AG09319 (cell line): ENCODE results near the gene SLC4A7.
A peak's percentile ranks its signal among the peaks of the same experiment; 100 is the strongest.
"Not testable (repeated sequence)": the region's sequence is repeated elsewhere in the genome, so short reads cannot be mapped to it uniquely, and the experiment has no call there.

Experiments used
- DNase-seq: peaks from one replicate; pipeline ENCODE4 v3.0.0-alpha.2; 2010; ENCODE audit warnings: low read depth; ENCODE audit errors: extremely low read depth
- CTCF ChIP-seq: IDR thresholded peaks from 2 replicates; pipeline ENCODE4 v1.5.1; 2011; ENCODE audit warnings: low read depth, mild to moderate bottlenecking, inconsistent platforms, low read length, moderate library complexity

SLC4A7 gene

GRCh38 chr3:27333843-27334242 lies 150.3 kb downstream of the SLC4A7 start:
- no peak for DNase-seq
- TF ChIP-seq CTCF: no peak

DNA sequence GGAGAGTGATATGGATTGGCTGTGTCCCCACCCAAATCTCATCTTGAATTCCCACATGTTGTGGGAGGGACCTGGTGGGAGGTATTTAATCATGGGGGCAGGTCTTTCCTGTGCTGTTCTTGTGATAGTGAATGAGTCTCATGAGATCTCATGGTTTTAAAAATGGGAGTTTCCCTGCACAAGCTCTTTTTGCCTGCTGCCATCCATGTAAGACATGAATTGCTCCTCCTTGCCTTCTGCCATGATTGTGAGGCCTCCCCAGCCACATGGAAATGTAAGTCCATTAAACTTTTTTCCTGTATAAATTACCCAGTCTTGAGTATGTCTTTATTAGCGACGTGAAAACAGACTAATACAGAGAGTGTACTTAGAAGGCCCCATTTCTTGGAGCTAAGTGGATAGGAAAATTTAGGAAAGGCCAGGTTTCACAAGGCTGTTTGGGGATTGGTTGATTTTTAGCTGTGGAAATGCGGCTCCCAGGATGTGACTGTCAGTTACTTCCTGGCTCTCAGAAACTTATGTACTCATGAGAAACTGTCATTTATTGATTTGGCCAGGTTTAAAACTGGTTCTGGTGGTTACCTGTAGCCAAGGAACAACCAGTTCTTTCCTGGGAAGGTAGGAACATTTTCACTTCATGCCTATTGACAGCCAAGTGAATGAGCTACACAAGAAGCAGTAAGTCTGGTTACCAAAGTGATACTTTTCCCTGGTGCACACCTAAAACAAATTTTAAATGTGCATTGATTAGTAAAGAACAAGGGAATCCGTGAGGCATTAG lies 155.0 kb downstream of the SLC4A7 start:
- DNase-seq: not testable (repeated sequence)

DNA sequence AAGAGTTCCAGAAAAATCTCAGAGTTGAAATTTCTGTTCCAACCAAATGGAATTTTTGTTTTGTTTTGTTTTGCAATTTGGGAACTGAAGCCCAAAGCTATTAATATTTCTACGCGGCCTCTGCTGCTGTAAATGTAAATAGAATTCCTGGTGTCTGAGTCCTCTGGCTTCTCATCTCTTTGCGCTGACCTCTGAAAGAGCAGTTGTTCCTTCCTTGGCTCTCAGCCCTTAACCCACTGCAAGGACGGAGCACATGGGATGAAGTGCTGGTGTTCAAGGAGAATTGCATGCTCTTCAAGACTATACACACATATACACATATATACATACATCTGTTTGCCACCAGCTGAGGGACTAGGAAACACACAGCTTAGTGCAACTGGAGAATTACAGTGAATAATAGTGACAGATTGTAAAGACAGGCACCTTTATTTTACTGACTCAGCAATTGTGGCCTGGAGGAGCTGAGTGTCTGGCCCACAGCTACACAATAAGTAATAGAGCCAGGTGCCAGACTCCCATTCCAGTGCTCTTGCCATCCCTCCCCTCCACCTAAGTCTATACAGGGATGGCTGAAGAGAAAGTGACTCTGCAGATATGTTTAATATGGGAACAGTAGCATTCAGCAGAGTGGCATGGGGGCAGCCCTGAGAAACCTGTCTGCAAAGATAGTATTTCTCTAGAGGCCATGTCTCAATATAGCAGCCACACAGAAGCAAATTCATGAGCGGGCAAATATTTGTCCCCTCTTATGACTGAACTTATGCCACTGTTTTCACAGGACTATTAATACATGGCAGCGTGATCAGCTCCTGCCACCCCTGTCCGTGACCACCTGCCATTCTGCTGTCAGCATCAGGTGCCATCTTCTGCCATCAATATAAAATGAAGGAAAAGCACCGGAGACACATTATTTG lies 157.3 kb downstream of the SLC4A7 start:
- no peak for TF ChIP-seq CTCF
- DNase-seq: peak; percentile 87

DNA sequence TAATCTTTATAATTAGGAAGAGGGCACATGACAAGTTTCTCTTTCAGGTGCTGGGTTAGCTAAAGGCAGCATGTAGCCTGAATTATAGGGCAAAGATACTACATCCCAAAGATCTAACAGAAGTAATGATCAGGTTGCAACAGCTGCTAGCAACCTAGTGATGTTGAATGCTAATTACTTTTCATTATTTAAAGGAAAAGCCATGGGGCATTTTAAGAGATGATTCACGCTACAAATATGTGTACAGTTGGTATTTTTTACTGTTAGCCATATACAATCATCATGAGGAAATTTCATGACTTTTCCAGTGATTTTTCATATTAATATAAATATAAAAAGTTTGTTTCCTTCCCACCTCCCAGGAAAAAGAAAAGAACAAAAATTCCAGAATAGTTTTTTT lies 158.0 kb downstream of the SLC4A7 start:
- DNase-seq: no peak
- no peak for TF ChIP-seq CTCF

- TF ChIP-seq CTCF: no peak
These were observed 158.8 kb downstream of the SLC4A7 start for GRCh38 chr3:27325419-27325818.

DNA sequence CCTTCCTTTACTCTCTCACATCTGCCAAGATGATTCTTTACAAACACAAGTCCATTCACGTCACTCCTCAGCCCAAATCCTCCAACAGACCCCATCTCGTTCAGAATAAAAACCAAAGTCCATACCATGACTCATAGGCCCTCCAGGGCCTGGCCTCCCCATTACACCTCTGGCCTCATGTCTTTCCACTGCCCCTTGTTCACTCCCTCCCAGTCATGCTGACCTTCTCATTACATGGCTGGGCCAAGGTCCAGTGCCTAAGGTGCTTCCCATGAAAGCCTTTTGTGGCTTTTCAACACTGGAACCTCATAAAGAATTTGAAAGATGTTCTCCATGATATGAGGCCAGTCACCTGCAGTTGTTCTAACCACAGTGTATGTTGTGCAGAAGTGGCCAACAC lies 159.5 kb downstream of the SLC4A7 start:
- DNase-seq: no peak
- TF ChIP-seq CTCF: no peak

More at GRCh38 chr3:27325419-27325818, 158.8 kb downstream of the SLC4A7 start:
- DNase-seq: no peak

- no peak for DNase-seq
- no peak for TF ChIP-seq CTCF
These were observed 161.1 kb downstream of the SLC4A7 start for GRCh38 chr3:27323087-27323570.
